SJSA1 (cell line): Measurements from ENCODE around the gene RAD52. TPM values are rescaled to one million over a fixed set of nuclear protein-coding genes. Genes with fewer than 3 reads are reported as not detected.
A peak's percentile ranks its signal among the peaks of the same experiment; 100 is the strongest.

Source experiments
- DNase-seq, 2 experiments: peaks; one replicate each; pipeline ENCODE4 v3.0.0-alpha.2; 2015 to 2020; ENCODE audit warnings: low spot score in 2 of 2, low read depth in 1 of 2
- H3K27ac ChIP-seq: fragments of 250-450 bp; sonication (Bioruptor Pico); 2 replicates; pipeline ENCODE4 v1.5.1; 2020; ENCODE audit warnings: mild to moderate bottlenecking, moderate library complexity
- H3K27me3 ChIP-seq: fragments of 250-450 bp; sonication (Bioruptor Pico); replicated peaks from 2 replicates; pipeline ENCODE4 v1.5.1; 2020; ENCODE audit warnings: mild to moderate bottlenecking, moderate library complexity
- H3K36me3 ChIP-seq: fragments of 250-450 bp; sonication (Bioruptor Pico); 2 replicates; pipeline ENCODE4 v1.5.1; 2020; ENCODE audit warnings: mild to moderate bottlenecking
- H3K4me1 ChIP-seq: fragments of 250-450 bp; sonication (Bioruptor Pico); replicated peaks from 2 replicates; pipeline ENCODE4 v1.6.1; 2021; ENCODE audit warnings: mild to moderate bottlenecking
- H3K4me3 ChIP-seq: fragments of 250-450 bp; sonication (Bioruptor Pico); 2 replicates; pipeline ENCODE4 v1.5.1; 2020; ENCODE audit warnings: mild to moderate bottlenecking
- H3K9me3 ChIP-seq: fragments of 250-450 bp; sonication (Bioruptor Pico); replicated peaks from 2 replicates; pipeline ENCODE4 v1.5.1; 2020; ENCODE audit warnings: mild to moderate bottlenecking
- total RNA-seq: library from RNA; depleted of rRNA; stranded (reverse); fragments of >200 nt; shearing (Covaris generic); gene quantifications from 2 replicates; pipeline ENCODE4 v1.2.3, GENCODE V29; 2014

Gene RAD52
- total RNA-seq, 1 experiment from 2014 or later, result 13.1 TPM

DNA sequence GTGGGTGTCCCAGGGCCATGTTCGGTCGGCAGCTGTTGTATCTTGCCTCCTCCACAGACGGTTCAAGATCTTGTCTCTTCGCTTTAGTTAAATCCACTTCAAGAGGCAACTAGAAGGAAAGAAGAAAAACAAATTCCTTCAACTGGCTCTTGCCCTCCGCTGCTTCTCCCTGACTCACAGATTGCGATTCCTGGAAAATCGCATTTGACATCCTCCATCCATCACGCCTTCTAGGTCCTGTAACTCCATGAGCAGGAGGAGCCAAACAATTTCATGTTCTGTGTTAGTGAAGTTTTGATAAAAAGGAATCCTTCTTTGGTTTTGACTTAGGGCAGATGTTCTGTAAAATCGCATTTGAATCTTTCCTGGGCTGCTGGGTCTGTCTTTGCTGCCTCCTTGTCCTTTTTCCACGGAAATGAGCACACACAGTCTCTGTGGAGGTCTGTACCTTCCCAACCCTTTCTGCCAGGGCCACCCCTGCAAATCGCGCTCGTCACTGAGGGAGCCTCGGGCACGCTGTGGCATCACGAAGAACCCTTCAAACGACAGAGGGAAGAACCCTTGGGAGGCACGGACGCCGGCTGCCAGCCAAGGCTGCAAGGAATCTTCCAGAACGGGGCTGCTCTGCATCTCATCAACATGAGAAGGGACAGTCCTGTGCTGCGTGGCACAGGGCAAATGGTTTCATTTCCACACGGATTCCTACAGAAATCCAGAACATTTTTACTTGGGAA is 32.6 kb downstream of the RAD52 start:
- H3K36me3 ChIP-seq, result peaks cover 67% of the 10 kb centered on the region
- no peak overlapping the region for H3K4me3 ChIP-seq
- H3K9me3 ChIP-seq, result no peaks in the 10 kb centered on the region
- DNase-seq, result no peak
- no peak overlapping the region for H3K27ac ChIP-seq
- peaks cover 16% of the 10 kb centered on the region for H3K4me1 ChIP-seq
- H3K27me3 ChIP-seq, result no peaks in the 10 kb centered on the region

DNA sequence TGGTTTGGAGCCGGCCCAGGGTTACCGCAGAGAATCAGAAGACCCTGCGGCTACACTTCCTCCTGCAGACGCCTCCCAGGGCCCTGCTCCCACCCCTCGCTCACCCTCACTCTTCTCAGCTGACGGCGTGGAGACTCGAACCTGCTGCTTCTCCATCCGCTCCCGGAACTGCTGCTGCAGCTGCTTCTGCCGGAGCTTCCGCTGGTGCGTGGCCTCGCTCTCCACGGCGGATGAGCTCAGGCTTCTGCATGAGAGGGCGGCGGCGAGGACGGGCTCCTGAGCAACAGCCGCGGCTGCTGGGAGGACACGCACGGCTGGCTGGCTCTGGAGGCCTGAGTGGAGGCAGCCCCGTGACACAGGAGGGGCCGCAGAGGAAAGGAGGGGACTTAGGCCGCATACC is 33.3 kb downstream of the RAD52 start:
- Histone ChIP-seq H3K9me3 (no peaks in the 10 kb centered on the region), H3K36me3 (peaks cover 73% of the 10 kb centered on the region), H3K27me3 (no peaks in the 10 kb centered on the region), H3K27ac (no peak overlapping the region), H3K4me3 (no peak overlapping the region), H3K4me1 (peaks cover 16% of the 10 kb centered on the region)
- no peak for DNase-seq

DNA sequence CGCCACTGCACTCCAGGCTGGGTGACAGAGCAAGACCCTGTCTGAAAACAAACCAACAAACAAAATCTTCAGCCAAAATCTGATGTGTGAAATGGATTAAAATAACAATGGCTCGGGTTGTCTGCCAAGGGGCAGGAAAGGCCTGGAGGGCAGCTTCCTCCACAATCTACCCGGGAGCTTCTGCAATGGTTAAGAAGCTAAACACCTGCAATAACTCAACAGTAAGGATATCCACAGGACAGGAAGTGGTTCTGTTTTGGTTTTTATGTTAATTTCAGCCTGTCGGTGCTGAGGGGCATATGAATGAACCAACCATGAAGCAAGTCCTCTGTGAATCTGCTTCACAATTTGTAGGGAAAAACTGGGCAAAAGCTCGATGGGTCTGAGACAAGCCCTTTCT is 34.4 kb downstream of the RAD52 start:
- H3K27me3 ChIP-seq, result no peaks in the 10 kb centered on the region
- H3K4me3 ChIP-seq, result no peak overlapping the region
- DNase-seq, result no peak
- peaks cover 84% of the 10 kb centered on the region for H3K36me3 ChIP-seq
- H3K9me3 ChIP-seq, result no peaks in the 10 kb centered on the region
- no peak overlapping the region for H3K27ac ChIP-seq
- peaks cover 16% of the 10 kb centered on the region for H3K4me1 ChIP-seq

- Histone ChIP-seq H3K9me3 (no peaks in the 10 kb centered on the region), H3K27me3 (no peaks in the 10 kb centered on the region), H3K36me3 (peaks cover 92% of the 10 kb centered on the region), H3K27ac (peak overlapping the region; percentile 76), H3K4me3 (no peak overlapping the region), H3K4me1 (peaks cover 16% of the 10 kb centered on the region)
- peak; percentile 50 to 69 for DNase-seq
Observed at GRCh38 chr12:913919-914698, 35.4 kb downstream of the RAD52 start.

DNA sequence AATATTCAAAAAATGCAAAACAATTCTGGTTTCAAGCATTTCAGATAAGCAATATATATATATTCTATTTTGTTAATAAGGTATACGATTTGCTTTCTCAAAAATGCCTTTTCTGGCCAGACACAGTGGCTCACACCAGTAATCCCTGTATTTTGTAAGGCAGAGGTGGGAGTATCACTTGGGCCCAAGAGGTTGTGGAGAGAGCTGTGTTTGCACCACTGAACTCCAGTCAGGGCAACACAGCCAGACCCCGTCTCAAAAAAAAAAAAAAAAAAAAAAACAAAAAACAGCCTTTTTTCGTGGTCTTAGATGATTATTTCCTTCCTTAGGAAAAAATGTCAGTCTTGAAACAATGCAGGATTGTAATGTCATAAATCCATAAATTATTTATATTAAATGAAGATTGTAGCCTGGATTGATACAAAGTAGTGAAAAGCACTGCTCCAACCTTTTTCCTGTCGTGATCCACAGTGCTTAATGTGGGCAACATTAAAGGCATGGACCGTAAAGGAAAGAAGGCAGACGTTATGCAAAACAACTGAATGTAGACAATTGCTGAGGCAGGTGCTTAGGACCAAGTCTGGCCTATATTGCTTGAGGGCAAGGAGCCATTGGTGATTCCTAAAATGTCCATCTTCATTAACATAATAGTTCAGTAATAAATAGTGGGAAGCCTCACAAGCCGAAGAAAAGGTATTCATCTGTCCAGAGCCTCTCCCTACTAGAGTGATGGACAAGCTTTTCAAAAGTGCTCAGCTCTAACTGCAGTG is 36.8 kb downstream of the RAD52 start:
- Histone ChIP-seq H3K27ac (no peak overlapping the region), H3K27me3 (no peaks in the 10 kb centered on the region), H3K4me3 (no peak overlapping the region), H3K36me3 (peaks cover 87% of the 10 kb centered on the region), H3K9me3 (no peaks in the 10 kb centered on the region), H3K4me1 (peaks cover 16% of the 10 kb centered on the region)
- DNase-seq, result no peak

DNA sequence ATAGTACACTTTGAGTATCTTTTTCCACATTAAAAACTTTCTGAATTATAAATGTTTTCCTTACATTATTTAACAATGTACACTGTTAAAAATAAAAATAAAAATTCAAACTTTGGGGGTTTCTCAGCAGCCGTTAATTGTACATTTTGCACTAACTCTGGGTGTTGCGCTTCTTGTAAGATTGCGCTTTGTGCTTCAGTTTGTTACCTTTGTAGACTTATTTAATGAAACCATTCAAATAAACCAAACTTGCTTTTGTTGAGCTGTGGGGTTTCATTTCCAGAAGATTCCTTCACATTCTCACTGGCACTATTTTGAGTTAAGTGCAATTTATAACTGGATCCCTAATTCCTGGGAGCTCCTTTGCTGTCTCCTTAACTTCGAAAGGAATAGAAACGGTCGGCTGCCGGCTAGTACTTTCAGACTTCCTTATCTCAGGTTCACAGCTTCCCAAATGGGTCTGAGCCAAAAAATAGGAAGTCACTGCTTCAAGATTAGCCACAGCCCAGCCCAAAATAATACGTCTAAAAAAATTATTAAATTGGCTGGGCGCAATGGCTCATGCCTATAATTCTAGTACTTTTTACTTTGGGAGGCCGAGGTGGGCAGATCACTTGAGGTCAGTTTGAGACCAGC is 38.2 kb downstream of the RAD52 start:
- H3K9me3 ChIP-seq, result no peaks in the 10 kb centered on the region
- no peak overlapping the region for H3K27ac ChIP-seq
- no peak overlapping the region for H3K4me3 ChIP-seq
- H3K27me3 ChIP-seq, result no peaks in the 10 kb centered on the region
- peaks cover 85% of the 10 kb centered on the region for H3K36me3 ChIP-seq
- peaks cover 16% of the 10 kb centered on the region for H3K4me1 ChIP-seq
- no peak for DNase-seq

DNA sequence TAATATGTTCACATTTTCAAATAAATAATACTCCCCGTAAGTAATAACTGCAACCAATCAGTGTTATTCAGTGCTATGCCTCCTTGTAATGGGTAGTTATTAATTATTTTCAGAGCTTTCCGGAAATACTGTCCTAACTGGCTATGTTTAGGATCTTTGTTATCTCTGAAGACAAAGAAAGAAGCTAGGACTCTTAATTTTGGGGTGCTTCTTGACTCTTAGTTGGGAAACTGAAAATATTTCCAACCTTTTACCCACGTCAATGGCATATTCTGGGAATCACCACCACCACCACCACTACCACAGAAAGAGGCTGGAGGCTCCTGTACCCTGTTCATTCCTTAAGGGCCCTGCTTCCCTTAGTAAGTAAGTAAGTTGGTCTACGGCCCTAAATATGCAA is 39.1 kb downstream of the RAD52 start:
- no peak for DNase-seq
- Histone ChIP-seq H3K9me3 (no peaks in the 10 kb centered on the region), H3K4me3 (no peak overlapping the region), H3K27me3 (no peaks in the 10 kb centered on the region), H3K4me1 (peaks cover 16% of the 10 kb centered on the region), H3K36me3 (peaks cover 85% of the 10 kb centered on the region), H3K27ac (no peak overlapping the region)

- H3K36me3 ChIP-seq, result peaks cover 85% of the 10 kb centered on the region
Observed at GRCh38 chr12:909861-910260, 39.6 kb downstream of the RAD52 start.

DNA sequence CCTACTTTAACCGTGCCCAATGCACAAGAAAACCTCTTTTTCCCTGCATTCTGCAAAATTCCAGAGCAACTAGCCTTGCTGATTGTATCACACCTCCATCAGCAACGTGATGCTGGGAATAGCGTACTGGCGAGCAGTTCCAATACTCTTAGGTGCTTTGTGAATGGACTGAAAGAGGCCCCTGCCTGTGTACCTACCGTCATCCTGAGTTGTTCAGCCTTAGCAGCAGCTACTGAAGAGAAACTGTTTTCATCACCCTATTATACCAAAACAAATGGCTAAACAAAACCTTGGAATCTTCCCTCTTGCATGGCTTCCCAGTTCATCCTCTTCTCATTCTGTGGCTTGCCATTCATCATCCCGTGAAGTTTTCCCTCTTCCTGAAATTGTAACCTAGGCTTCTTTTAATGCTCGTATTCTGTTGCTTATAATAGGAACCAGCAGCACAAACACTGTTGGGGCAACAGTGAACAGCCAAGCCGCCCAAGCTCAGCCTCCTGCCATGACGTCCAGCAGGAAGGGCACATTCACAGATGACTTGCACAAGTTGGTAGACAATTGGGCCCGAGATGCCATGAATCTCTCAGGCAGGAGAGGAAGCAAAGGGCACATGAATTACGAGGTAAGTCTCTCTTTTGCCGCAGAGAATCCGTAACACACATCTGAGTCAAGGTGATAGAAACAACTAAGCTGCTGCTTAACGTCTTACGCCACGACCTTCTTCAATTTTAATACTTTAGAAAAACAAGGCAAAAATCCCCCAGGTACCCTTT is 41.9 kb downstream of the RAD52 start:
- no peak overlapping the region for H3K27ac ChIP-seq
- H3K4me1 ChIP-seq, result no peaks in the 10 kb centered on the region
- peaks cover 85% of the 10 kb centered on the region for H3K36me3 ChIP-seq
- no peaks in the 10 kb centered on the region for H3K27me3 ChIP-seq
- DNase-seq, result no peak
- H3K4me3 ChIP-seq, result no peak overlapping the region
- no peaks in the 10 kb centered on the region for H3K9me3 ChIP-seq

More at GRCh38 chr12:909861-910260, 39.6 kb downstream of the RAD52 start:
- peaks cover 16% of the 10 kb centered on the region for H3K4me1 ChIP-seq
- DNase-seq, result no peak
- no peaks in the 10 kb centered on the region for H3K27me3 ChIP-seq
- no peak overlapping the region for H3K4me3 ChIP-seq
- H3K9me3 ChIP-seq, result no peaks in the 10 kb centered on the region
- no peak overlapping the region for H3K27ac ChIP-seq

DNA sequence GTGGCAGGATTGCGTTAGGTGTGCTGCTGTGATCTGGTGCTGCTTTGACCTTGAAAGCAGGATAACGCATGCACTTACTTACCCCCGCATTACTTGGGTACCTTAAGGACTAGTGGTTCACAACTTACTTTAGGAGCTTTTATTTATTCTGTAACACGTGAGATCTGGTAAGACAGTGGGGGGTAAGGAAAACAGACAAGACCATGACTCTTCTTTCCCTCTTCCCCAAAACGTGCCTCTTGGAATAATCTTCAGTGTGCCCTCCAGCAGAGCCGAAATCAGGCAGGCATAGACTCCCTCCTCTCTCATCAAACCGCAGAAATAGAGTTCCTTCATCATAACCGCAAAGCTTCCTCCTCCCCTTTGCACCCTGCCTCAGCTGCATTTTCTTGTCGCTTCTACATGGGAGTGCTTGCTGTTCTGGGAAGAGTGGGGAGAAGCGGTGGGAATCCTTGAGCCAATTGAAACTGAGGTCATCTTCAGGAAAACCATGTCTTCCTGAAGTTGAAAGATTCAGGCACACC is 43.4 kb downstream of the RAD52 start:
- Histone ChIP-seq H3K36me3 (peaks cover 87% of the 10 kb centered on the region), H3K27me3 (no peaks in the 10 kb centered on the region), H3K27ac (no peak overlapping the region), H3K9me3 (no peaks in the 10 kb centered on the region), H3K4me1 (no peaks in the 10 kb centered on the region), H3K4me3 (no peak overlapping the region)
- no peak for DNase-seq

DNA sequence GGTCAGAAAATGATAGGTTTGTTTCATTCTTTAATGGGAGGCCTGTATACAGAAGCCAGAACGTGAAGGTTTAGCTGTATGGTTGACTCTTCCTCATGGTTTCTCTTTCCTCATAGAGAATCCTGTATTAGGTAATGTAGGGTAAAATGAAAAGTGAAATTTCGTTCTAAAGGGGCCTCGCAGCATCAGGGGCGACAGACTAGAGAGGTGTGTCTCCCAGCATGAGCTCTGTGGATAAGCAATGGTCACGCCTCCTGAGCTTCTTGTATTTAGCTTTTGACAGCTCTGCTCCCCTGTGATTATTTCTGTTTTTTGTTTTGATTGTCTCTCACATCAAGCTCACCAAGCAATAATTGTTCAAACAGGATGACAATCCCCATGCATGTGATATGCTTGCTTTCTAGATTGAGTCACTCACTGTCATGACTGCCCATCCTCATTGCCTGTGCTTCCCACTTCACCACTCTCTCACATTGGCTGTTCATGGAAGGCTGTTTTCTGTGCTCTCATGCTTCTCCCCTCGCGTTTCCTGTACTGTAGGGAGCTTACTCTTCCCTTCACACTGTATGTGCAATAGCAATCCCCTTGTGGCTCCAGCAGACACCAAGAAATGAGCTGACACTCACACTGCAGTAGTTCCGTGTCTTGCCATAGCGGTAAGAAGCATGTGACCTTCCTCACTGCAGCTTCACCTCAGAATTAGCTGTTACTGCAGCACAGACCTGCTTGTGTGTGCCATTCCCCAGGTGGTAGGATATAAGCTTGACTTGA is 44.0 kb downstream of the RAD52 start:
- H3K9me3 ChIP-seq, result no peaks in the 10 kb centered on the region
- no peak overlapping the region for H3K4me3 ChIP-seq
- H3K36me3 ChIP-seq, result peaks cover 87% of the 10 kb centered on the region
- no peaks in the 10 kb centered on the region for H3K27me3 ChIP-seq
- H3K27ac ChIP-seq, result no peak overlapping the region
- no peaks in the 10 kb centered on the region for H3K4me1 ChIP-seq
- DNase-seq, result no peak

- Histone ChIP-seq H3K4me1 (no peaks in the 10 kb centered on the region), H3K4me3 (no peak overlapping the region), H3K36me3 (peaks cover 87% of the 10 kb centered on the region), H3K27ac (no peak overlapping the region), H3K27me3 (no peaks in the 10 kb centered on the region), H3K9me3 (no peaks in the 10 kb centered on the region)
- DNase-seq, result no peak
Observed at GRCh38 chr12:904010-904414, 45.5 kb downstream of the RAD52 start.
